Heart left ventricle (tissue), 16 donors: ENCODE data around the gene RNPEPL1. TPM values are rescaled to one million over a fixed set of nuclear protein-coding genes. Genes with fewer than 3 reads are reported as not detected.

Experiments
- ATAC-seq, 4 donors: fragments of 200-7000 bp; cut with Tn5 transposase; one replicate each; pipeline ENCODE4 v1.9.1; 2020 to 2022; ENCODE audit warnings: moderate library complexity in 4 of 4, mild to moderate bottlenecking in 3 of 4, moderate number of reproducible peaks in 1 of 4
- DNase-seq, 5 donors: peaks; one replicate each; pipeline ENCODE4 v3.0.0-alpha.2; 2020
- H3K27ac ChIP-seq, 12 donors: fragments of 200-600 bp; sonication (generic) in 4 of 12; one replicate each; pipeline versions ENCODE4 v1.5.0 to v1.8.0; 2016 to 2022; ENCODE audit warnings: mild to moderate bottlenecking in 2 of 12
- H3K27me3 ChIP-seq, 9 donors: fragments of 200-600 bp; sonication (generic) in 2 of 9; one replicate each; pipeline versions ENCODE4 v1.5.1 to v1.8.0; 2016 to 2022; ENCODE audit warnings: mild to moderate bottlenecking in 3 of 9
- H3K36me3 ChIP-seq, 9 donors: fragments of 200-600 bp; sonication (generic) in 2 of 9; one replicate each; pipeline versions ENCODE4 v1.5.0 to v1.8.0; 2018 to 2022; ENCODE audit warnings: mild to moderate bottlenecking in 2 of 9
- H3K4me1 ChIP-seq, 12 donors: fragments of 200-600 bp; sonication (generic) in 4 of 12; one replicate each; pipeline versions ENCODE4 v1.5.0 to v1.8.0; 2016 to 2022; ENCODE audit warnings: mild to moderate bottlenecking in 3 of 12
- H3K4me3 ChIP-seq, 12 donors: fragments of 200-600 bp; sonication (generic) in 4 of 12; one replicate each; pipeline versions ENCODE4 v1.5.0 to v1.8.0; 2017 to 2022; ENCODE audit warnings: mild to moderate bottlenecking in 9 of 12, moderate library complexity in 4 of 12
- H3K9me3 ChIP-seq, 12 donors: fragments of 200-600 bp; sonication (generic) in 4 of 12; one replicate each; pipeline versions ENCODE4 v1.5.0 to v1.8.0; 2016 to 2022; ENCODE audit warnings: mild to moderate bottlenecking in 1 of 12
- CTCF ChIP-seq, 12 donors: fragments of 200-600 bp; sonication (generic) in 4 of 12; IDR thresholded peaks; one replicate each; pipeline versions ENCODE4 v1.5.0 to v1.8.0; 2018 to 2022; ENCODE audit warnings: antibody characterized with exemption in 12 of 12, mild to moderate bottlenecking in 5 of 12
- POLR2A ChIP-seq, 2 donors: fragments of 450-650 bp; IDR thresholded peaks; one replicate each; pipeline ENCODE4 v1.6.1; 2017; ENCODE audit warnings: antibody characterized with exemption in 2 of 2, mild to moderate bottlenecking in 2 of 2, moderate library complexity in 2 of 2
- WGBS, 4 donors: extraction: QIAGEN DNeasy Blood & Tissue Kit in 2 of 4; methylation state at CpG; one replicate each; pipeline versions ENCODE4 v1.1.5 to v1.1.7; 2013 to 2018; 5-methylcytosine and 5-hydroxymethylcytosine counted together
- intact Hi-C, 10 donors: fragments of 100-400 bp; cut with DNase I; formaldehyde crosslinking; loops; one replicate each; pipeline versions ENCODE4 v1.11.1 to v1.14.2; 2022
- polyA plus RNA-seq, 2 donors: library from polyadenylated mRNA; stranded (reverse); fragments of 200-250 nt; gene quantifications; one replicate each; pipeline ENCODE4 v1.2.3, GENCODE V29; 2013
- total RNA-seq, 9 donors: library from RNA; depleted of rRNA in 2 of 9; stranded (reverse); fragments of >200 nt in 2 of 9; fragmentation: NEBNext Ultra II Directional in 3 of 9; extraction: Animal tissue kit (Norgen Biotek cat#: 25700) in 3 of 9; gene quantifications; one replicate each; pipeline versions ENCODE4 v1.1.0 to v1.2.4, GENCODE V29; 2016 to 2023
- donor health status: ischemic (EF 13 %, LVEDD 7.1; RV severe dilation, severe dysfunction).
- donor health status: healthy with polysubstance abuse.
- donor health status: DM: no; HTN: yes; CAD: no.
- donor health status: DM: no; HTN: no; CAD: no.
- donor health status: ischemic (EF 25% LVEDD 6.9; RV normal size, moderate dysfunction).
- donor health status: ischemic (EF 25% LVEDD 5.7; RV mildly dilated, moderate dysfunction).
- donor health status: healthy.
- donor health status: DM: yes; HTN: yes; CAD: no.
- donor health status: ischemic (EF 35%, LVEDD 5.7; RV mildly dilated, moderate dysfunction).
- donor health status: nonischemic (EF 11% LVEDD 7.7; RV severe dilation, severe dysfunction).
- donor health status: DM: yes; HTN: yes; CAD: no.
- donor health status: PGD.
- donor health status: ischemic (EF 29% LVEDD 5.4; RV normal size, mild dysfunction).
- donor health status: nonischemic (EF 23%, LVEDD 6.1; RV moderate dilation, normal function).

RNPEPL1 gene
- total and polyA plus RNA-seq, 11 donors: 67.5 to 206 (median 91.0) TPM

GRCh38 chr2:240563951-240564560 is 4.2 kb upstream of the RNPEPL1 start:
- Histone ChIP-seq H3K27ac (peak overlapping the region in 1 of 12 donors; percentile 97), H3K36me3 (peaks cover 0 to 12% (median 0%) of the 10 kb centered on the region in 9 donors), H3K9me3 (no peaks in the 10 kb centered on the region), H3K4me1 (peaks cover 10 to 78% (median 52%) of the 10 kb centered on the region in 12 donors), H3K4me3 (no peak overlapping the region), H3K27me3 (no peaks in the 10 kb centered on the region)
- DNase-seq (no peak), ATAC-seq (no peak)
- TF ChIP-seq POLR2A (IDR thresholded peaks at IDR 0.05) (no peak), CTCF (IDR thresholded peaks at IDR 0.05) (no peak)
- intact Hi-C loops: loop anchor here in 2 of 10 donors (10.0 kb wide), 3 partner anchors 329 to 539 kb away; partner anchors contain the start of genes NDUFA10 (in 1 of the 2) and SNED1 (in 1 of the 2)
- 92 to 96% (median 94%) methylated on average over 12 of the region's 12 CpGs for WGBS, 4 donors

- Histone ChIP-seq H3K4me3 (peak overlapping the region in 1 of 12 donors; percentile 87), H3K27me3 (no peaks in the 10 kb centered on the region), H3K36me3 (peaks cover 0 to 12% (median 0%) of the 10 kb centered on the region in 9 donors), H3K4me1 (peaks cover 10 to 76% (median 52%) of the 10 kb centered on the region in 12 donors), H3K9me3 (no peaks in the 10 kb centered on the region), H3K27ac (peak overlapping the region in 9 of 12 donors; percentile 88 to 97 (median 95))
- intact Hi-C loops: loop anchor here in 2 of 10 donors (5.0 to 10.0 kb wide), 4 partner anchors 107 to 540 kb away; partner anchors contain the start of genes NDUFA10 (in 1 of the 2) and SNED1 (in 1 of the 2)
- DNase-seq (no peak), ATAC-seq (no peak)
- WGBS, 4 donors: 87 to 91% (median 89%) methylated on average over 9 to 10 of the region's 10 CpGs
- TF ChIP-seq POLR2A (IDR thresholded peaks at IDR 0.05) (no peak), CTCF (IDR thresholded peaks at IDR 0.05) (no peak)
These were observed 3.5 kb upstream of the RNPEPL1 start for GRCh38 chr2:240564561-240565332.

GRCh38 chr2:240565333-240566202 is 2.7 kb upstream of the RNPEPL1 start:
- DNase-seq: peak; percentile 75 to 91 (median 82)
- peak overlapping the region in 11 of 12 donors; percentile 20 to 90 (median 78) for H3K4me3 ChIP-seq
- H3K36me3 ChIP-seq: peaks cover 0 to 12% (median 0%) of the 10 kb centered on the region in 9 donors
- no peaks in the 10 kb centered on the region for H3K9me3 ChIP-seq
- peak; percentile 14 to 47 (median 38) for ATAC-seq
- peak overlapping the region in 11 of 12 donors; percentile 86 to 97 (median 92) for H3K27ac ChIP-seq
- intact Hi-C loops: loop anchor here in 2 of 10 donors (5.0 to 10.0 kb wide), 4 partner anchors 108 to 541 kb away; partner anchors contain the start of genes NDUFA10 (in 1 of the 2) and SNED1 (in 1 of the 2)
- peaks cover 12 to 80% (median 56%) of the 10 kb centered on the region in 12 donors for H3K4me1 ChIP-seq
- WGBS, 4 donors: 45 to 62% (median 47%) methylated on average over 18 to 26 of the region's 26 CpGs
- H3K27me3 ChIP-seq: no peaks in the 10 kb centered on the region
- TF ChIP-seq POLR2A (IDR thresholded peaks at IDR 0.05): peak in 1 of 2 donors; percentile 35
- TF ChIP-seq CTCF (IDR thresholded peaks at IDR 0.05): no peak
